OCI-LY1 (cell line): Measurements from ENCODE around the gene TTC33.

Source experiments
- EZH2 ChIP-seq: fragments of 200-600 bp; sonication (generic), shearing (Covaris generic); IDR thresholded peaks from 2 replicates; pipeline ENCODE4 v1.8.0; 2017; ENCODE audit warnings: borderline replicate concordance, mixed run types, mild to moderate bottlenecking, antibody characterized with exemption, low read length, moderate library complexity, mixed read lengths
- TF ChIP-seq, protein P1 (sequence below): fragments of 200-600 bp; sonication (generic), shearing (Covaris generic); IDR thresholded peaks from 2 replicates; pipeline ENCODE4 v1.5.1; 2017; ENCODE audit warnings: mild to moderate bottlenecking, antibody characterized with exemption, low read length, moderate library complexity, mixed read lengths

DNA sequence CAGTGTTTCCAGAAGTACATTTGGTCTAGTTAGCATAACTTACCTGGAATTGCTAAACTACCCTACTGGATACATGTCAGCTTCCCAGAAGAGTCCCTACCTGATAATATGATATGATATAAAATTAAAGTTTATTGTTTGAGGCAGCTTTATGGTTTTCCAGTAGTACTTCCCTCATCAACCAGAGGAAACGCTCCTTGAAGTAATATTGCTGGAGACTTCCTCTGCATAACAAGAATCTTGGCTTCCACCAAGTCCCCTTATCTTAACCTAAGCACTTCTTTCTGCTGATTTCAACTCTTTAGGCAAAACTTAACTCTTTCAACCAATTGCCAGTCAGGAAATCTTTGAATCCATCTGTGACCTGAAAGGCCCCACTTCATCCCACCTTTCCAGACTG lies 290.3 kb downstream of the TTC33 start:
- TF ChIP-seq, protein P1, sequence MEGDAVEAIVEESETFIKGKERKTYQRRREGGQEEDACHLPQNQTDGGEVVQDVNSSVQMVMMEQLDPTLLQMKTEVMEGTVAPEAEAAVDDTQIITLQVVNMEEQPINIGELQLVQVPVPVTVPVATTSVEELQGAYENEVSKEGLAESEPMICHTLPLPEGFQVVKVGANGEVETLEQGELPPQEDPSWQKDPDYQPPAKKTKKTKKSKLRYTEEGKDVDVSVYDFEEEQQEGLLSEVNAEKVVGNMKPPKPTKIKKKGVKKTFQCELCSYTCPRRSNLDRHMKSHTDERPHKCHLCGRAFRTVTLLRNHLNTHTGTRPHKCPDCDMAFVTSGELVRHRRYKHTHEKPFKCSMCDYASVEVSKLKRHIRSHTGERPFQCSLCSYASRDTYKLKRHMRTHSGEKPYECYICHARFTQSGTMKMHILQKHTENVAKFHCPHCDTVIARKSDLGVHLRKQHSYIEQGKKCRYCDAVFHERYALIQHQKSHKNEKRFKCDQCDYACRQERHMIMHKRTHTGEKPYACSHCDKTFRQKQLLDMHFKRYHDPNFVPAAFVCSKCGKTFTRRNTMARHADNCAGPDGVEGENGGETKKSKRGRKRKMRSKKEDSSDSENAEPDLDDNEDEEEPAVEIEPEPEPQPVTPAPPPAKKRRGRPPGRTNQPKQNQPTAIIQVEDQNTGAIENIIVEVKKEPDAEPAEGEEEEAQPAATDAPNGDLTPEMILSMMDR = no peak
- no peak for TF ChIP-seq EZH2
